AG09319 (cell line): ENCODE data around the gene RBPJL.

Experiments used
- DNase-seq: peaks from one replicate; pipeline ENCODE4 v3.0.0-alpha.2; 2010; ENCODE audit warnings: low read depth; ENCODE audit errors: extremely low read depth
- CTCF ChIP-seq: IDR thresholded peaks from 2 replicates; pipeline ENCODE4 v1.5.1; 2011; ENCODE audit warnings: low read depth, mild to moderate bottlenecking, inconsistent platforms, low read length, moderate library complexity

RBPJL gene

DNA sequence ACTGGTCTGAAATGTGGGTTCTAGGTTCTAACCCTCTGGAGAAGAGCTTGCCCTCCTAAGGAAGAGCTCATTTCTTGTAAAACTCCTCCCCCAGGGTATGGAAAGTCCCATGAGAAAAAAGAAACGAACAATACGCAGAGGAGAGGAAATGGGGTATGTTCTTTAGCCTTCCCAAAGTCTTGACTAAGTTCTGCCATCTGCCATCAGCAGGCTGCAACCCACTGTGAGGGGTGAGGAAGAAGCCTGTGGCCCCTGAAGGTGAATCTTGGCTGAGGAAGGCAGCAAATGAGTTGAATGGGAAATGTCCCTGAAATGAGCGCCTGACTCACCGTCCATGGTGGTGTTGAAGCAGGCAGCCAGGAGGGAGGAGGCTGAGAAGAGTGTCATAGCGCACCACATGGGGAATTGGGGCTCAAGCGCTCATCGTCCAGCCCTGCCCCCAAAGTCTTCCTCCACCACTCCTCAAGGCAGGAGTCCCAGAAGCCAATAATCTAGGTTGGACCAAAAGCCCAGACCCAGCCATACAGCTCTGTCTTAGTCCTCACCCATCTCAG, 11.8 kb downstream of the RBPJL start:
- no peak for TF ChIP-seq CTCF
- DNase-seq: no peak

DNA sequence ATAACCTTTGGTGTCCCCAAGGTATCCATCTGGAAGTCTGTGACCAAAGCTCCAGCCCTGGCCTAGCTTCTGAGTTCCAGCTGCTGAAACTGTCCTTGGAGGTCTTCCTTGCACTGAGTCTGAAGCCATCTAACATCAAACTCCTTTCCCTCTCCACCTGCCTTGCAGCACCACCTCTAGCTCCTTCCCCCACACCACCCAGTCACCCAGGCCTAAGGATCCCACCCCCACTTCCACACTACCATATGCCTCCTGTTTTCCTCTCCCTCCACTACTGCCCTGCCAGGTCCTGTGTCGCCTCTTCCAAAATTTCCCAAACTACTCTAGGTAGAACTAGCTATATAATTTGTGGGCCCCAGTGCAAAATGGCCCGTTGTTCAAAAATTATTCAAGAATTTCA, 12.3 kb downstream of the RBPJL start:
- DNase-seq: no peak
- TF ChIP-seq CTCF: no peak

DNA sequence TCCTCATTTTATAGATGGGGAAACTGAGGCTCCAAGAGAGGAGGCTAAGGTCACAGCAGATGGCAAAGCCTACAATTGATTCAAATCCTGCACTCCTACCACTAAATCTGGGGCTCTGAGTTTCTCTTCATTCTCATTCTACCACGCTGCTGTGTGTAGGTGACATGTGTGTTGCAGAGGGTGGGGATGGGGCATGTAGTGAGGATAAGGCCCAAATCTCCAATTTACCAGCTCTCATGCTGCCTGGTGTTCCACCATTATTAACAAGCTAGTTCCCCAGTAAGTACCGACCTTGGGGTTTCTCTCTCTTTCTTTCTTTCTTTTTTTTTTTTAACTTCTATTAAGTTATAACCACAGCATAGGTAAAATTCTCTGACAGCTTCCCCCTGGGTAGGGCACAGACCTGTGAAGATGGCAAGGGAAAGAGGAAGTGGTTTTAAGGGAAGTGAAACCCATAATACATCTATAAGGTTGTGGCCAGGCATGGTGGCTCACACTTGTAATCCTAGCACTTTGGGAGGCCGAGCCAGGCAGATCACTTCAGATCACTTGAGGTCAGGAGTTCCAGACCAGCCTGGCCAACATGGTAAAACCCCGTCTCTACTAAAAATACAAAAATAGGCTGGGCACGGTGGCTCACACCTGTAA, 14.4 kb downstream of the RBPJL start:
- TF ChIP-seq CTCF: no peak
- no peak for DNase-seq

DNA sequence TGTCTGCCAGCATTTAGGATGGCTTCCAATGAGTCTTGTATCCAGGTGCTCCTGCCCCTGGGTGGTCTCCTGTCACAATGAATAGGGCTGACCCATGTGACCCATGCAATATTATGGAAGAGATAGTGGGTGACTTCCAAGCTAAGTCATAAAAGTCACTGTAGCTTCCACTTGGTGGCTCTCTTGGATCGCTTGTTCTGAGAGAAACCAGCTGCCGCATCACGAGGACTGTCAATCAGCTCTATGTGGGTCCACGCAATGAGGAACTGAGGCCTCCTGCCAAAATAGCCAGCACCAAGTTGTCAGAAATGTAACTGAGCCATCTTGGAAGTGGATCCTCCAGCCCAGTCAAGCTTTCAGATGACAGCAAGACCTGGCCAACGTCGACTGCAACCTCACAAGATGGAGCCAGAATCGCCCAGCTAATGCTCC, 16.3 kb downstream of the RBPJL start:
- no peak; the same call in 1 of the 2 replicates for TF ChIP-seq CTCF
- DNase-seq: no peak

DNA sequence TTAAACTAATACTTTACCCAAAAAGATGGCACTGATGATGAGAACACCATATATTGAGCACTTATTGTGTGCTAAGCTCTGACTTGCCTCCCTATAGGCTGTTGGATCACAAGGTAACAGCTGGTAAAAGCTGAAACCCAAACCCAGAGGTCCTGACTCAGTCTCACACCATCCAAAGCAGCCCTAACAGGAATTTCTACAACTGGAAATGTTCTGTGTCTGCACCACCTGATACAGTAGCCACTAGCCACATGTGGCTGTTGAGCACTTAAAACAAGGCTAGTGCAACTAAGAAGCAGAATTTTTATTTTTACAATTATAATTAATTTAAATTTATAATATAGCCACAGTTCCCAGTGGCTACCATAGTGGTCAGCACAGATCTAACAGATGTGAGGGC, 17.1 kb downstream of the RBPJL start:
- no peak for TF ChIP-seq CTCF
- DNase-seq: no peak

DNA sequence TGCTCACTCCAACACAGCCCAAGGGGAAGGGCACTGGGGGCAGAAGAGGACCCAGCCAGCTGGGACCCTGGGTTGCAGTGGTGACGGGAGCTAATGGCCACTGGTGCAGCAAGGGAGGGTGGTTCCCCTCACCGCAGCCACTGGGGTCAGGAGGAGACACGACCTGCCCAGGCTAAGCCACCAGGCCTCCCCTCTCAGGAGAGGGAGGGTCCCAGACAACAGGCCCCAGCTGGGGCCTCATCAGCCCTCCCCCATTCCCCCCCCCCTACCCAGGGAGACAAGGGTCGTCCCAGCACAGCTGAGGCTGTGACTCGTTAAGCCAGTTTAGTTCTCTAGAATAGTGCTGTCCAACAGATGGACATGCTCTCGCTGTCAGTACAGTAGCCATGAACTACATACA, 18.7 kb downstream of the RBPJL start:
- no peak for DNase-seq
- no peak for TF ChIP-seq CTCF

DNA sequence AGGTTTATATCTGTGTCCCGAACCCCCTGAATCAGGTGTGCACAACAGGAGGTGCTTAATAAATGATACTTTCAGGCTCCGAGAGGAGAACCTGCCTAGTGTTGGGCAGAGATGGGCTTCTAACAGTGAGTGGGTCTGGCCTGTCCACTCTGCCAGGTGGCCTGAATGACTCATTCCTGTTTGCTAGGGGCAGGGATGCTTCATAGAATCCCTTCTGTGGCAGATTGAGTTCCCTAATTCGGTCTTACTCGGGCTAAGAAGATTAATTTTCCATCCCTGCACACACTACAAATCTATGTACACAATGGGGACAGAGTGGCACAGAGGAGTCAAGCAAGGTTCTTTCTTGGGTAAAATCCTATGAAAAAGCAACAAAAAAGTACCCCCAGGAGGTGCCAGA, 21.8 kb downstream of the RBPJL start:
- no peak for DNase-seq
- no peak for TF ChIP-seq CTCF
